Thoracic aorta (tissue), 2 donors: ENCODE results near the gene RCOR1. TPM values are rescaled to one million over a fixed set of nuclear protein-coding genes. Genes with fewer than 3 reads are reported as not detected.

ENCODE experiments used
- ATAC-seq: fragments of 150-250 bp; one replicate; pipeline ENCODE4 v1.8.0; 2017; ENCODE audit warnings: low read depth; ENCODE audit not compliant: insufficient number of reproducible peaks, low FRiP score
- DNase-seq: peaks from one replicate; pipeline ENCODE4 v3.0.0-alpha.2; 2020; ENCODE audit warnings: low spot score
- H3K27ac ChIP-seq, 2 donors: fragments of 200-600 bp; sonication (generic); 1 replicate in 1 of 2; 2 replicates in 1 of 2; pipeline ENCODE4 v1.5.1; 2016; ENCODE audit warnings: mild to moderate bottlenecking in 2 of 2, moderate library complexity in 2 of 2
- H3K27me3 ChIP-seq: fragments of 200-600 bp; sonication (generic); replicated peaks from 2 replicates; pipeline ENCODE4 v1.6.0; 2016; ENCODE audit warnings: mild to moderate bottlenecking; ENCODE audit not compliant: insufficient read depth
- H3K36me3 ChIP-seq: fragments of 200-600 bp; sonication (generic); one replicate; pipeline ENCODE4 v1.5.1; 2016
- H3K4me1 ChIP-seq, 2 donors: fragments of 200-600 bp; sonication (generic); 1 replicate in 1 of 2; 2 replicates in 1 of 2; pipeline versions ENCODE4 v1.5.1 to v1.6.0; 2016; ENCODE audit warnings: low read depth in 2 of 2, mild to moderate bottlenecking in 1 of 2; ENCODE audit not compliant: control insufficient read depth in 1 of 2
- H3K4me3 ChIP-seq: fragments of 200-600 bp; sonication (generic); 2 replicates; pipeline ENCODE4 v1.5.1; 2016; ENCODE audit warnings: mild to moderate bottlenecking
- H3K9me3 ChIP-seq: fragments of 200-600 bp; sonication (generic); 2 replicates; pipeline ENCODE4 v1.5.1; 2016
- CTCF ChIP-seq: fragments of 200-600 bp; sonication (generic); IDR thresholded peaks from one replicate; pipeline ENCODE4 v1.5.1; 2019; ENCODE audit warnings: antibody characterized with exemption
- total RNA-seq, 2 donors: library from RNA; depleted of rRNA; stranded (reverse); fragments of >200 nt; gene quantifications; one replicate each; pipeline versions ENCODE4 v1.1.0 to v1.2.3, GENCODE V29; 2016

Gene RCOR1
- total RNA-seq, 2 donors from 2014 or later = 6.5 to 17.1 TPM

DNA sequence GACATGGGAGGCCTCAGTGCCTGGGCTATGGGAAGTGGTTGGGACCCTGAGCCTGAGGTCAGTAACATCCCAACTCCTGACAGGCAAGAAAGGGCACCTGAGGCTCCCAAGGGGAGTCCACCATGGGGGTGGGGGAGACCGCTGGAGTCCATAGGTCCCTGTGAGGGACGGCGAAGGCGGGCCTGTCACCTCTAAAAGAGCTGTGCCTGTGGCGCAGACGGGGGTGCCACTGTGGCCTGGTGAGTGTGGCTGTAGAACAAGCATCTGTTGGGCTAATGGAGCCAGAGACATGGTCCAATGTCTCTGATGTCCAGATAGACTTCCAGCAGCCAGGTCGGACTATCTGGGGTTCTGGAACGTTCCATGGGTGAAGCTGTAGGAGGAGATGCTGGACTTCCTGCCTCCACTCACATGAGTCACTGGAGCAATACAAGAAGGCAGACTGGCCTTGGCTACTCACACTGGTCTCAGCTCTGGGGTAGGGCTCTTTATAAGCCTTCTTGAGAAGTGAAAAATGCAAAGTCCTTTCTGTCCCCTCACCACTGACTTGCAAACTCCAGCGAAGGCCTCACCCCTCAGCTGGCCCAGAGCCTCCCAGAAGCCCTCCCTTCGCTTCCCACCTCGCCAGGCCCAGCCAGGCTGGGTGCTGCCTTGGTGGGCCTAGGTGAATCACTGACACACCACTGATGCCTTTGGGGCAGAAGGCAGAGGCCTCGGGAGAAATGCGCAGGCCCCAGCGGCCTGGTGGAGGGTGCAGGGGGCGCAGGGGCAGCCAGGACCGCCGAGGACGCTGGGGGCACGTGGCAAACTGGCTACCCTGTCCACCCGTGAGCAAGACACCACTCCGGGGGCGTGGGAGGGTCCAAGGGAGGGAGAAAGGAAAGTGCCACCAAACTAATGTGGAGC, 183.7 kb downstream of the RCOR1 start:
- TF ChIP-seq CTCF = no peak
- no peak for DNase-seq
- Histone ChIP-seq H3K27me3 (no peaks in the 10 kb centered on the region), H3K4me3 (peak overlapping the region; percentile 63), H3K9me3 (no peaks in the 10 kb centered on the region), H3K4me1 (peaks cover 17 to 20% of the 10 kb centered on the region in 2 donors), H3K36me3 (no peaks in the 10 kb centered on the region), H3K27ac (peak overlapping the region; percentile 63 to 84)
- peak; percentile 46 for ATAC-seq

DNA sequence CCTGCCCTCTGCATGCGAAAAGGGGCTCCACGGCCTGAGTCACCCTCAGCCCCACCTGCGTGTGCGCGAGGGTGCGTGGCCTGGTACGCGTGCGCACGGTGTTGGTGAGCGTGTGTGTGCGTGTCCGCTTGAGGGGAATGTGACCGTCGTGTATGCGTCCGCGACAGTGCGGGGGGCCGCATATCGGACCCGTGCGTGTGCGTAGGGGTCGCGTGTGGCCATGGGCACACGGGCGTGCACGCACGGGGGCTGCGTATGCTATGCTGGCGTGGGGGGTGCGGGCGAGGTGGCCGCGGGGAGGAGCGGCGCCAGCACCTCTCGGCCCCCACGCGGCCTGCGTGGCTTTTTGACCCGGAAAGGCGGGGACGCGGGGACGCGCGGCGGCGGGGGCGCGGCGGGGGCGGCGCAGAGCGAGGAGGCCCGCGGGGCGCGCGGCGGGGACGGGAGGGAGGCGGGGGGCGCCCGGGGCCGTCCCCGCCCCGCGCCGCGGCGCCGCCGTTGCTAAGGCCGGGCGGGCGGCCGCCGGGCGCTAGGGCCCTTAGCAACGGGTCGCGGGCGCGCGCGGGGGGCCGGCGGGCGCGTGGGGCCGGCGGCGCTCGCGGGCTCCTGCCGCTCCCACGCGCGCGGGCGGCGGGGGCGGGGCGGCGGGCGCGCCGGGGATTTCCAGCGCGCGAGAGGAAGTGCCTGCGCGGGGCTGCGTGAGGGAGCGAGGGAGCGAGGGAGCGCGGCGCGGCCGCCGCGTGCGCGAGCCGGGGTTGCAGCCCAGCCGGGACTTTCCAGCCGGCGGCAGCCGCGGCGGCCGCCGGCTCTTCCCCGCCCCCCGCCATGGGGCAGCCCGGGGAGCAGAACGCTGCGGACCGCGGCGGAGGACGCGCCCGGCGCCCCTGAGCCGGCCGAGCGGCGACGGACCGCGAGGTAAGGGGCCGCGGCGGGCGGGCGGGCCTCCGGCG, 184.6 kb downstream of the RCOR1 start, which contains the start of gene TRAF3:
TSS of gene TRAF3 (plus strand) at position 689 of the 950 bp plus-strand sequence. CDS start 92,753 bp downstream, outside the sequence.
- Histone ChIP-seq H3K27ac (peak within 1 kb of the TSS; percentile 86 to 89), H3K27me3 (no peaks in the 10 kb centered on the region), H3K4me1 (peaks cover 17 to 20% of the 10 kb centered on the region in 2 donors), H3K9me3 (no peaks in the 10 kb centered on the region), H3K4me3 (peak within 1 kb of the TSS; percentile 86), H3K36me3 (no peaks in the 10 kb centered on the region)
- peak; percentile 60 for ATAC-seq
- DNase-seq = no peak
- no peak for TF ChIP-seq CTCF

- TF ChIP-seq CTCF = no peak
- H3K36me3 ChIP-seq = no peaks in the 10 kb centered on the region
- H3K27ac ChIP-seq = peak overlapping the region; percentile 86 to 89
- no peaks in the 10 kb centered on the region for H3K27me3 ChIP-seq
- H3K9me3 ChIP-seq = no peaks in the 10 kb centered on the region
- ATAC-seq = peak; percentile 9
- H3K4me1 ChIP-seq = peaks cover 17 to 20% of the 10 kb centered on the region in 2 donors
- DNase-seq = no peak
- H3K4me3 ChIP-seq = peak overlapping the region; percentile 86
Observed at GRCh38 chr14:102777711-102778337, 185.4 kb downstream of the RCOR1 start.

DNA sequence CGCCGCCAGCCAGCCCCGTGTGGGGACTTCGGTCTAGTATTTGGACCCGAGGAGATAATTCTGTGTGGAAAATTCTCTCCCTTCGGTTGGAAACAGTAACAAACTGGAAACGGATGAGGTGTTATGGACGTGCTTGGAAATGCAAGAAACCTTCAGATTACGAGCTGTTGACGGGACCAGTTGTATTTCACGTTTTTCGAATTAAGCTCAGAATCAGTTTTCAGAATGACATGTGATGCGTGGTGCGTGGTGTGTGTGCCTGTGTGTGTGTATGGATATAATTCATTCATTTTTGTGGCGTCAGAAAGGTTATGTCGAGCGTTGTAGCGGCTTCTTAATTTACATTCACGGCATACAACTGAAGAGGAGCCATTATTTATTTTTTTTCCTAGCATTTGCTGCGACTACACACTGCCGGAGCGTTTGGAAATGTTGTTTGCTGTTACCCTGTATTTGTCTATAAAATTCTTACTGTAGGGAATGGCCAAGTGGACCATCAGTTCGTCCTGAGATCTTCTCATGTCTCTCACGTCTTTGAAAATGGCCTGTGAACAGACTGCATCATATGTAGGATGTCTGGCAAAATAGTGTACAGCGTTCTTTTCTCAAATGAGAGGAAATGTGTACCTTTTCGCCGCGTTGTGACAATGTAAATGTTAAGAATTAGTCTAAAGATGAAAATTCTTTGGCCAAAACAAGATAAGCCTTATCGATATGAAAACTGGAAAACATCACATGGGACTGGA, 186.1 kb downstream of the RCOR1 start:
- no peaks in the 10 kb centered on the region for H3K36me3 ChIP-seq
- H3K4me3 ChIP-seq = peak overlapping the region; percentile 86
- TF ChIP-seq CTCF = no peak
- DNase-seq (no peak), ATAC-seq (no peak)
- peaks cover 17 to 20% of the 10 kb centered on the region in 2 donors for H3K4me1 ChIP-seq
- no peaks in the 10 kb centered on the region for H3K9me3 ChIP-seq
- H3K27me3 ChIP-seq = no peaks in the 10 kb centered on the region
- peak overlapping the region; percentile 86 to 89 for H3K27ac ChIP-seq
